Thyroid gland (tissue), 4 donors: ENCODE results near the gene USP28. TPM values are rescaled to one million over a fixed set of nuclear protein-coding genes. Genes with fewer than 3 reads are reported as not detected.
A peak's percentile ranks its signal among the peaks of the same experiment; 100 is the strongest.

ENCODE experiments used
- DNase-seq, 2 donors: peaks; one replicate each; pipeline ENCODE4 v3.0.0-alpha.2; 2019
- H3K27ac ChIP-seq, 3 donors: fragments of 200-600 bp; sonication (generic); 1 replicate in 2 of 3; 2 replicates in 1 of 3; pipeline ENCODE4 v1.5.1; 2016 to 2019; ENCODE audit warnings: mild to moderate bottlenecking in 1 of 3, moderate library complexity in 1 of 3
- H3K27me3 ChIP-seq: fragments of 200-600 bp; sonication (generic); one replicate; pipeline ENCODE4 v1.5.1; 2019
- H3K36me3 ChIP-seq, 2 donors: fragments of 200-600 bp; sonication (generic); one replicate each; pipeline ENCODE4 v1.5.1; 2016 to 2019
- H3K4me1 ChIP-seq, 2 donors: fragments of 200-600 bp; sonication (generic); one replicate each; pipeline ENCODE4 v1.5.1; 2017 to 2019
- H3K4me3 ChIP-seq, 3 donors: fragments of 200-600 bp; sonication (generic); replicated peaks in 1 of 3; 1 replicate in 2 of 3; 2 replicates in 1 of 3; pipeline ENCODE4 v1.5.1; 2016; ENCODE audit warnings: mild to moderate bottlenecking in 1 of 3
- H3K9me3 ChIP-seq: fragments of 200-600 bp; sonication (generic); one replicate; pipeline ENCODE4 v1.5.1; 2017
- CTCF ChIP-seq, 6 experiments: fragments of 200-600 bp in 3 of 6; fragments of 450-650 bp in 3 of 6; sonication (generic) in 3 of 6; IDR thresholded peaks; one replicate each; pipeline ENCODE4 v1.5.1; 2016 to 2019; ENCODE audit warnings: antibody characterized with exemption in 6 of 6, mild to moderate bottlenecking in 2 of 6, inconsistent platforms in 1 of 6, moderate library complexity in 1 of 6
- POLR2A ChIP-seq, 2 donors: fragments of 450-650 bp; IDR thresholded peaks; one replicate each; pipeline ENCODE4 v1.6.1; 2017; ENCODE audit warnings: antibody characterized with exemption in 2 of 2, mild to moderate bottlenecking in 2 of 2, moderate library complexity in 1 of 2
- WGBS, 2 donors: methylation state at CpG; one replicate each; pipeline ENCODE4 v1.1.5; 2017; 5-methylcytosine and 5-hydroxymethylcytosine counted together
- intact Hi-C: fragments of 100-400 bp; cut with DNase I; formaldehyde crosslinking; loops from one replicate; pipeline ENCODE4 v1.15.1; 2023
- total RNA-seq, 4 donors: library from RNA; depleted of rRNA; stranded (reverse); fragments of >200 nt; gene quantifications; one replicate each; pipeline ENCODE4 v1.2.3, GENCODE V29; 2016

Gene USP28
- total RNA-seq, 4 donors from 2014 or later = 15.3 to 36.7 (median 26.2) TPM

- no peaks in the 10 kb centered on the region for H3K4me1 ChIP-seq
- H3K4me3 ChIP-seq = no peak overlapping the region
- H3K36me3 ChIP-seq = peaks cover 5 to 11% of the 10 kb centered on the region in 2 donors
- no peak overlapping the region for H3K27ac ChIP-seq
- DNase-seq = no peak
- no peaks in the 10 kb centered on the region for H3K9me3 ChIP-seq
- TF ChIP-seq CTCF (IDR thresholded peaks at IDR 0.05) (no peak), POLR2A (IDR thresholded peaks at IDR 0.05) (no peak)
- intact Hi-C loops = no loop called here
- 68 to 90% methylated on average over 1 of the region's 1 CpG for WGBS, 2 donors
- no peaks in the 10 kb centered on the region for H3K27me3 ChIP-seq
Measured at GRCh38 chr11:113817162-113817561, 58.2 kb downstream of the USP28 start.

- TF ChIP-seq CTCF (IDR thresholded peaks at IDR 0.05) = no peak
- no peak for TF ChIP-seq POLR2A (IDR thresholded peaks at IDR 0.05)
- no peak for DNase-seq
- Histone ChIP-seq H3K27me3 (no peaks in the 10 kb centered on the region), H3K9me3 (no peaks in the 10 kb centered on the region), H3K4me1 (no peaks in the 10 kb centered on the region), H3K27ac (no peak overlapping the region), H3K36me3 (peaks cover 0 to 1% of the 10 kb centered on the region in 2 donors), H3K4me3 (no peak overlapping the region)
- intact Hi-C loops = no loop called here
Measured at GRCh38 chr11:113814181-113814580, 61.2 kb downstream of the USP28 start.

GRCh38 chr11:113808931-113809330 lies 66.4 kb downstream of the USP28 start:
- Histone ChIP-seq H3K27ac (no peak overlapping the region), H3K4me1 (no peaks in the 10 kb centered on the region), H3K27me3 (no peaks in the 10 kb centered on the region), H3K9me3 (no peaks in the 10 kb centered on the region), H3K36me3 (peaks cover 16 to 22% of the 10 kb centered on the region in 2 donors), H3K4me3 (no peak overlapping the region)
- TF ChIP-seq POLR2A (IDR thresholded peaks at IDR 0.05) (no peak), CTCF (IDR thresholded peaks at IDR 0.05) (no peak)
- no peak for DNase-seq
- WGBS, 2 donors = 48% methylated on average over 2 of the region's 2 CpGs
- intact Hi-C loops = no loop called here

GRCh38 chr11:113806406-113806805 lies 69.0 kb downstream of the USP28 start:
- Histone ChIP-seq H3K4me3 (no peak overlapping the region), H3K36me3 (peaks cover 20 to 34% of the 10 kb centered on the region in 2 donors), H3K4me1 (no peaks in the 10 kb centered on the region), H3K9me3 (no peaks in the 10 kb centered on the region), H3K27me3 (no peaks in the 10 kb centered on the region), H3K27ac (no peak overlapping the region)
- intact Hi-C loops = no loop called here
- 94% methylated on average over 2 of the region's 2 CpGs for WGBS, 2 donors
- DNase-seq = peak; percentile 2 to 8
- TF ChIP-seq POLR2A (IDR thresholded peaks at IDR 0.05) (no peak), CTCF (IDR thresholded peaks at IDR 0.05) (peak in 1 of 6 experiments; percentile 27)

- Histone ChIP-seq H3K9me3 (no peaks in the 10 kb centered on the region), H3K4me1 (no peaks in the 10 kb centered on the region), H3K27ac (no peak overlapping the region), H3K27me3 (no peaks in the 10 kb centered on the region), H3K36me3 (peaks cover 27 to 34% of the 10 kb centered on the region in 2 donors), H3K4me3 (no peak overlapping the region)
- intact Hi-C loops = no loop called here
- TF ChIP-seq CTCF (IDR thresholded peaks at IDR 0.05) = no peak
- TF ChIP-seq POLR2A (IDR thresholded peaks at IDR 0.05) = no peak
- DNase-seq = no peak
Measured at GRCh38 chr11:113805640-113806039, 69.7 kb downstream of the USP28 start.
